H9 (cell line): Measurements from ENCODE around the gene ACVR1C. TPM values are rescaled to one million over a fixed set of nuclear protein-coding genes. Genes with fewer than 3 reads are reported as not detected.

Experiments
- DNase-seq: peaks from one replicate; pipeline ENCODE4 v3.0.0-alpha.2; 2017
- H2AFZ ChIP-seq: one replicate; pipeline ENCODE4 v1.6.1; 2013; ENCODE audit warnings: mild to moderate bottlenecking, low read length, control low read depth, moderate library complexity
- H2AK5ac ChIP-seq: 2 replicates; pipeline ENCODE4 v1.6.1; 2013; ENCODE audit warnings: low read length, control low read depth, mixed read lengths; ENCODE audit not compliant: insufficient read length
- H2BK120ac ChIP-seq: one replicate; pipeline ENCODE4 v1.6.1; 2013; ENCODE audit warnings: low read depth, mild to moderate bottlenecking, low read length, control low read depth, inconsistent platforms; ENCODE audit not compliant: poor library complexity, severe bottlenecking
- H2BK12ac ChIP-seq: 2 replicates; pipeline ENCODE4 v1.6.1; 2013; ENCODE audit warnings: low read length, control low read depth, mixed read lengths, low read depth; ENCODE audit not compliant: insufficient read length
- H2BK15ac ChIP-seq: 2 replicates; pipeline ENCODE4 v1.6.1; 2013; ENCODE audit warnings: low read depth, low read length, control low read depth
- H2BK20ac ChIP-seq: one replicate; pipeline ENCODE4 v1.6.1; 2013; ENCODE audit warnings: low read depth, mild to moderate bottlenecking, low read length, control low read depth, inconsistent platforms; ENCODE audit not compliant: poor library complexity, severe bottlenecking
- H2BK5ac ChIP-seq: 2 replicates; pipeline ENCODE4 v1.6.1; 2013; ENCODE audit warnings: low read length, control low read depth, mixed read lengths; ENCODE audit not compliant: insufficient read length
- H3K14ac ChIP-seq: 2 replicates; pipeline ENCODE4 v1.6.1; 2013; ENCODE audit warnings: low read length, control low read depth; ENCODE audit not compliant: insufficient read depth
- H3K18ac ChIP-seq: 2 replicates; pipeline ENCODE4 v1.6.1; 2013; ENCODE audit warnings: low read depth, mild to moderate bottlenecking, mixed read lengths, low read length, control low read depth; ENCODE audit not compliant: insufficient read length
- H3K23ac ChIP-seq: 2 replicates; pipeline ENCODE4 v1.6.1; 2013; ENCODE audit warnings: low read length, control low read depth, mixed read lengths, low read depth; ENCODE audit not compliant: insufficient read length
- H3K23me2 ChIP-seq: 2 replicates; pipeline ENCODE4 v1.6.1; 2013; ENCODE audit warnings: low read depth, mild to moderate bottlenecking, mixed read lengths, low read length, control low read depth; ENCODE audit not compliant: insufficient read length, poor library complexity, severe bottlenecking
- H3K27ac ChIP-seq: 2 replicates; pipeline ENCODE4 v1.5.1; 2013; ENCODE audit warnings: low read length, control low read depth, mixed read lengths, low read depth; ENCODE audit not compliant: insufficient read length
- H3K27me3 ChIP-seq: 2 replicates; pipeline ENCODE4 v1.6.1; 2013; ENCODE audit warnings: low read length, control low read depth, inconsistent platforms; ENCODE audit not compliant: insufficient read depth
- H3K4ac ChIP-seq: 2 replicates; pipeline ENCODE4 v1.6.1; 2013; ENCODE audit warnings: low read depth, mild to moderate bottlenecking, control low read depth, inconsistent platforms, low read length, moderate library complexity
- H3K4me1 ChIP-seq: 2 replicates; pipeline ENCODE4 v1.6.1; 2013; ENCODE audit warnings: low read length, control low read depth, inconsistent platforms; ENCODE audit not compliant: insufficient read depth
- H3K4me2 ChIP-seq: 2 replicates; pipeline ENCODE4 v1.6.1; 2013; ENCODE audit warnings: low read length, control low read depth, mixed read lengths; ENCODE audit not compliant: insufficient read length, insufficient read depth
- H3K56ac ChIP-seq: 2 replicates; pipeline ENCODE4 v1.6.1; 2013; ENCODE audit warnings: low read depth, mild to moderate bottlenecking, mixed read lengths, low read length, control low read depth; ENCODE audit not compliant: insufficient read length
- H3K79me1 ChIP-seq: 2 replicates; pipeline ENCODE4 v1.6.1; 2013; ENCODE audit warnings: low read depth, mild to moderate bottlenecking, moderate library complexity, low read length, control low read depth, inconsistent platforms; ENCODE audit not compliant: insufficient read depth, poor library complexity, severe bottlenecking
- H3K79me2 ChIP-seq: 2 replicates; pipeline ENCODE4 v1.6.1; 2013; ENCODE audit warnings: low read length, control low read depth, inconsistent platforms; ENCODE audit not compliant: insufficient read depth
- H3K9ac ChIP-seq: 2 replicates; pipeline ENCODE4 v1.6.1; 2013; ENCODE audit warnings: low read length, control low read depth, mixed read lengths; ENCODE audit not compliant: insufficient read length; ENCODE audit errors: extremely low read depth
- H3K9me3 ChIP-seq: one replicate; pipeline ENCODE4 v1.6.1; 2013; ENCODE audit warnings: low read depth, low read length, inconsistent platforms; ENCODE audit not compliant: control insufficient read depth
- H3T11ph ChIP-seq: one replicate; pipeline ENCODE4 v1.6.1; 2013; ENCODE audit warnings: mild to moderate bottlenecking, low read length, control low read depth, inconsistent platforms
- H4K20me1 ChIP-seq: one replicate; pipeline ENCODE4 v1.6.1; 2013; ENCODE audit not compliant: control insufficient read depth, insufficient read length, insufficient read depth
- H4K5ac ChIP-seq: 2 replicates; pipeline ENCODE4 v1.6.1; 2013; ENCODE audit warnings: low read depth, mild to moderate bottlenecking, mixed read lengths, low read length, control low read depth; ENCODE audit not compliant: insufficient read length
- H4K8ac ChIP-seq: replicated peaks from 2 replicates; pipeline ENCODE4 v1.6.1; 2013; ENCODE audit warnings: low read length, control low read depth, mixed read lengths, low read depth; ENCODE audit not compliant: insufficient read length
- H4K91ac ChIP-seq: 2 replicates; pipeline ENCODE4 v1.6.1; 2013; ENCODE audit warnings: low read depth, mild to moderate bottlenecking, moderate library complexity, mixed read lengths, low read length, control low read depth; ENCODE audit not compliant: insufficient read length
- H3K27ac Mint-ChIP-seq, 3 experiments: 2 replicates in 2 of 3; 3 replicates in 1 of 3; pipeline ENCODE4 v1.8.0; 2020 to 2021; ENCODE audit warnings: mixed read lengths in 3 of 3, mild to moderate bottlenecking in 1 of 3, moderate library complexity in 1 of 3
- H3K27me3 Mint-ChIP-seq: 2 replicates; pipeline ENCODE4 v1.8.0; 2021; ENCODE audit warnings: low read depth, mild to moderate bottlenecking, moderate library complexity, mixed read lengths
- H3K36me3 Mint-ChIP-seq, 3 experiments: 2 replicates in 2 of 3; 3 replicates in 1 of 3; pipeline ENCODE4 v1.8.0; 2020 to 2021; ENCODE audit warnings: low read depth in 3 of 3, mixed read lengths in 3 of 3; ENCODE audit not compliant: insufficient read depth in 1 of 3
- H3K4me1 Mint-ChIP-seq, 2 experiments: 2 replicates each; pipeline ENCODE4 v1.8.0; 2020; ENCODE audit warnings: mixed read lengths in 2 of 2
- H3K4me3 Mint-ChIP-seq, 2 experiments: 2 replicates in 1 of 2; 3 replicates in 1 of 2; pipeline ENCODE4 v1.8.0; 2020 to 2021; ENCODE audit warnings: mild to moderate bottlenecking in 2 of 2, mixed read lengths in 2 of 2, moderate library complexity in 1 of 2
- H3K9me3 Mint-ChIP-seq, 2 experiments: 2 replicates in 1 of 2; 3 replicates in 1 of 2; pipeline ENCODE4 v1.8.0; 2020; ENCODE audit warnings: mild to moderate bottlenecking in 2 of 2, mixed read lengths in 2 of 2, moderate library complexity in 1 of 2
- WGBS: extraction: QIAGEN DNeasy Blood & Tissue Kit; methylation state at CpG from one replicate; pipeline ENCODE4 v1.1.7; 2013; ENCODE audit warnings: missing lambda C conversion rate, low lambda C conversion rate, mixed read lengths; ENCODE audit not compliant: insufficient read length; ENCODE audit errors: extremely low coverage; 5-methylcytosine and 5-hydroxymethylcytosine counted together
- total RNA-seq: library from RNA; stranded (reverse); gene quantifications from 2 replicates; pipeline ENCODE4 v1.2.1, GENCODE V29; 2021
- TF ChIP-seq, protein P1 (sequence below): fragments of 200-600 bp; sonication (generic); conservative IDR thresholded peaks from 3 replicates; pipeline ENCODE4 v1.8.0; 2021; ENCODE audit warnings: antibody characterized with exemption, mild to moderate bottlenecking

The ACVR1C gene
- total RNA-seq, 1 experiment from 2014 or later: 0.81 TPM

DNA sequence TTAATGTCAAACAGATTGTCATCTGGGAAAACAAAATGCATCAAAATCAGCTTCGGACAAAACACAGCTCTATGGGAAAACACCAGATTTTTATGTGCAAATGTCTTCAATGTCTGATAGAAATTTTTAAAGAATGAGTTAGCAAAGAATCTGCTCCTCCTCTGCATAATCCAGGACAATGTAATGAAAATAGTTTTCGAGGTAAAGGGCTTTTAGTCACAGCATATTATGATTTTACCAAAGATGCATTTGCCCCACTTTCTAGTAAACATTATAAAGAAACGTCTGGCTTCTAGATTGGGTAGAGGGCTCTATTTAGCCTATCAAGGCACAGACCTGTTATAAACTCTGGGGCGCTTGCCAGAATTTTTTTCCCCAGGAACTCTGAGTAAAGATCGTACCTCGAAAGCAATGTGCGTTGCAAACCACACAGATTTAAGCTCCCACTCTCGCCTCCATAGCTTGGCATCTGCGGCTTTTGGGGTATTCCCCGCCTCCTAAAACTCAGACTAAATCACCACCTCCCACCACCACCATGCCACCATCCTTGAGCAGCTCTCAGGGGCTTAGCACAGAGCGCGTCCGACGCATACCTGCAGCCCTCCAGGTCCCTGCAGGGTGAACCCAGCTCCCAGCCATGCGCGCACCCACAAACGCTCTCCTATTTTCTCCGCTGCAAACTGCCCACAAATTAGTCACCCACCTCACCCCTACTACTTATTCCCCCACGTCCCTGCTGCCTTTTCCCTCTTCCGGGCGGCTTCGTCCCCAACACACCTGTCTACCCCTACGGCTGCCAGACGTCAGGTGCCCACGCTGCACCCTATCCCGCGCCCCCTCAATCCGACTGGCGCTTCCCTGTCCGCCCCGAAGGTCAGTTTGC lies 829 bp downstream of the ACVR1C start:
- Histone ChIP-seq H2BK15ac (no peak overlapping the region), H3K18ac (no peak overlapping the region), H3K79me2 (no peaks in the 10 kb centered on the region), H3K9me3 (no peaks in the 10 kb centered on the region), H3K4me2 (peak overlapping the region; percentile 52), H3K23me2 (peaks cover 6% of the 10 kb centered on the region), H3K9ac (no peak overlapping the region), H4K5ac (no peak overlapping the region), H2BK5ac (no peak overlapping the region), H3K27me3 (peaks cover 10% of the 10 kb centered on the region; the same call in 1 of the 2 replicates), H2BK12ac (no peak overlapping the region), H3K14ac (no peak overlapping the region), H3K27ac (no peak overlapping the region), H2AFZ (no peak overlapping the region), H3K4ac (no peak overlapping the region), H2AK5ac (no peak overlapping the region), H2BK120ac (no peak overlapping the region), H3K23ac (no peak overlapping the region), H3K56ac (no peak overlapping the region), H3K4me1 (no peaks in the 10 kb centered on the region), H4K20me1 (no peaks in the 10 kb centered on the region), H3T11ph (no peak overlapping the region), H2BK20ac (no peak overlapping the region), H4K8ac (no peak overlapping the region), H4K91ac (no peak overlapping the region), H3K79me1 (no peaks in the 10 kb centered on the region)
- WGBS: no CpG with 5 or more reads among the region's 31 CpGs
- H3K4me3 Mint-ChIP-seq: peak overlapping the region; percentile 68 to 85
- peaks cover 67% of the 10 kb centered on the region for H3K27me3 Mint-ChIP-seq
- peaks cover 5 to 9% of the 10 kb centered on the region in 2 experiments for H3K4me1 Mint-ChIP-seq
- TF ChIP-seq, protein P1, sequence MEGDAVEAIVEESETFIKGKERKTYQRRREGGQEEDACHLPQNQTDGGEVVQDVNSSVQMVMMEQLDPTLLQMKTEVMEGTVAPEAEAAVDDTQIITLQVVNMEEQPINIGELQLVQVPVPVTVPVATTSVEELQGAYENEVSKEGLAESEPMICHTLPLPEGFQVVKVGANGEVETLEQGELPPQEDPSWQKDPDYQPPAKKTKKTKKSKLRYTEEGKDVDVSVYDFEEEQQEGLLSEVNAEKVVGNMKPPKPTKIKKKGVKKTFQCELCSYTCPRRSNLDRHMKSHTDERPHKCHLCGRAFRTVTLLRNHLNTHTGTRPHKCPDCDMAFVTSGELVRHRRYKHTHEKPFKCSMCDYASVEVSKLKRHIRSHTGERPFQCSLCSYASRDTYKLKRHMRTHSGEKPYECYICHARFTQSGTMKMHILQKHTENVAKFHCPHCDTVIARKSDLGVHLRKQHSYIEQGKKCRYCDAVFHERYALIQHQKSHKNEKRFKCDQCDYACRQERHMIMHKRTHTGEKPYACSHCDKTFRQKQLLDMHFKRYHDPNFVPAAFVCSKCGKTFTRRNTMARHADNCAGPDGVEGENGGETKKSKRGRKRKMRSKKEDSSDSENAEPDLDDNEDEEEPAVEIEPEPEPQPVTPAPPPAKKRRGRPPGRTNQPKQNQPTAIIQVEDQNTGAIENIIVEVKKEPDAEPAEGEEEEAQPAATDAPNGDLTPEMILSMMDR: no peak
- DNase-seq: peak; percentile 38
- H3K9me3 Mint-ChIP-seq: peaks cover 0 to 6% of the 10 kb centered on the region in 2 experiments; a peak in 1 of 5 replicates
- no peaks in the 10 kb centered on the region for H3K36me3 Mint-ChIP-seq
- no peak overlapping the region for H3K27ac Mint-ChIP-seq
